ENCODE data around the gene LPCAT2.

Gene LPCAT2

DNA sequence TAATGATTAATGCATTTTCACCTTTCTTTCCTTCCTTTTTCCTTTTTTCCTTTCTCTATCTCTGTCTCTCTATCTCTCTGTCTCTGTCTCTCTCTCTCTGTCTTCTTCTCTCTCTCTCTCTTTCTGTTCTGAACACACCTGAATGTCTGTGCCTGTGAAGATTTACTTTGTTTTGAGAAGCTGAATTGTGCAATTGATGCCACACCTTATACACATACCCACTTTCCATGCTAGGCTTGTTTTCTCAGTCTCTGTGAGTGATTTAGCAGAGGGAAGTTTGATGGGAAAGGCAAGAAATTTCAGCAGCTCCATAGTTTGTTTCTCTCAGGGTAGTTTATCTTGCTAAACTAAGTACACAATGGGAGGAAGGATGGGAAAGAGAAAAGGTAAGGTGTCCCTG lies 48.3 kb downstream of the LPCAT2 start:
- DNase-seq = no peak

DNA sequence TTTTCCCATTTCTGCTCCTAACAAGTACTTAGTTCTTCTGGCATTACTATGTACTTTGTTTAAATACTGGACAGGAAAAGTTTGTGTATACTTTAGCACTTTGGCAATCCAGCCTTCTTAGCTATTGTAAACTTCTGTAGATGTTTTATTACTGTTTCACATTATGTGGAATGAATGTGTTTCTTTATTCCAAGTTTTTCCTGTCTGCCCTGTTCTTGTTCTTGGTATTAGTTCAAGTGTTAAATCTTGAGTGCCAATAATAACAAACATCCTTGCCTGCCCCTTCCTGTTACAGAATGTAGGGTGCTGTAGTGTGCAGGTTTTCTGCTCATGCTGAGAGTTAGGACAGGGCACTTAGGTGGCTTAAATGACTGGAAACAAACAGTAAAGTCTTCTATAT lies 50.4 kb downstream of the LPCAT2 start:
- DNase-seq = no peak

DNA sequence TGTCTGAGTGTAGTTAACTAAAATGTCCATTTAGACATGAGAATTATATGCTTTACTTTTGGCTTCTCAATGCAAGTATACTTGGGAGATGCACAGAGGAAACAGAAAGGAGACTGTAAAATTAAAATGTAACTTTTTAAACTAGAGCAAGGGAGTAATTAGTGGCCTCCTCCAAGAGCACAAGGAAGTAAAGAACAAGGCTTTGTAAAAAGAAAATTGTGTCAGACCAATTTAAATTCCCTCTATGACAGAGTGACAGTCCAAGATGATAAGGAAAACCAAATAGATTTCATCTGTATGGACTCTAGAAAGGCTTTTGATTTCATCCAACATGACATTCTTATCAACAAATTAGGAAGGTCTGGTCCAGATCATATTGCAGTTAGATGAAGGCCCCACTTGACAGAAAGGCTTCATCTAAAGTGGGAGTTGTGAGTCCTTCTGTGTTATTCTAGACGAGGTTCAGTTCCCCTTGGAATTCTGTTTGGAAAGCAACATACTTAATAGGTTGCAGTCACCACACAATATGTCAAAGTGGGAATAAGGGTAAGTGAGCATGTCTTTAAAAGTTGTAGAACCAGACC lies 51.2 kb downstream of the LPCAT2 start:
- no peak for DNase-seq

DNA sequence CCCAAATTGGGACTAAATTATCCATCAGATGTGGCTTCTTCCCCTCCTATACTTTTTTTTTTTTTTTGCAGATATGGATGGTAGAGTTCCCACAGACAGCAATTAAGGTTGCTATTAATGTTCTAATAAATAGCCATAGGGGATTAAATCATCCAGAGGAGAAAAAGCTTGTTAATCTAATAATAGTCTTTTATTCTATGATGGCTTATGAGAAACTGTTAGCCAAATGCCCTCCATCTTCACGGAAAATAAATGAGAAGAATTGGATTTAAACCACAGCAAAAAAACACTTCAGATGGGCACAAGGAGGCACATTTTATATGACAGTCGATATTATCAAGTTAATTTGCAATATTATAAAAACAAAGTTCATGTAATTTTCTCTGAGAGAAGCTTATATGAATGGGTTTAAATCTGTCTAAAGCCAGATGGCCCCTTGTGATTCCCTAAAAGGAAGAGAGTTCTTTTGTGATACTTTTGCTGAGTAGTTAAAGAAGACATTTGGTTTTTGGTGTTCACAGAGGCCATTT lies 52.5 kb downstream of the LPCAT2 start:
- DNase-seq = no peak

DNA sequence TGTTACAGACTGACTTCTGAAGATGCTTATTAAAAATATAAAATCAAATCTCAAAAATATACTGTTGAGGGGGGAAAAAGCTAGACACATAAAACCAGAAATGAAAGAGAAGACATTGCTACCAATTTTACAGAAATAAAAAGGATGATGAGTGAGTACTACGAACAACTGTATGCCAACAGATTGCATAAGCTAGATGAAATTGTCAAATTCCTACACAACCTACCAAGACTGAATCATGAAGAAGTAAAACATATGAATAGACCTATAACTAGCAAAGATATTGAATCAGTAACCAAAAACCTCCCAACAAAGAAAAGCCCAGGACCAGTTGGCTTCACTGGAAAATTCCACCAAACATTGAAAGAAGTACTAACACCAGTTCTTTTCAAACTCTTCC lies 54.1 kb downstream of the LPCAT2 start:
- no peak for DNase-seq

DNA sequence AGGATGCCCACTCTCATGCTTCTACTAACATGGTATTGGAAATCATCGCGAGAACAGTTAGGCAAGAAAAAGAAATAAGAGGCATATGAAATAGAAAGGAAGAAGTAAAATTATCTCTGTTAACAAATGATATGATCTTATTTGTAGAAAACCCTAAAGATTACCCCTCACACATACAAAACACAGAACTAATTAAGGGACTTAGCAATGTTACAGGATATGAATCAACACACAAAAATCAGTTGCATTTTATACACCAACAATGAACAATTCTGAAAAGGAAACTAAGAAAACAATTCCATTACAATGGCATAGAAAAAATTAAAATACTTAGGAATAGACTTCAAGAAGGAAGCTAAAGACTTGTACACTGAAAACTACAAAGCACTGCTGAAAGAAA lies 54.9 kb downstream of the LPCAT2 start:
- no peak for DNase-seq

DNA sequence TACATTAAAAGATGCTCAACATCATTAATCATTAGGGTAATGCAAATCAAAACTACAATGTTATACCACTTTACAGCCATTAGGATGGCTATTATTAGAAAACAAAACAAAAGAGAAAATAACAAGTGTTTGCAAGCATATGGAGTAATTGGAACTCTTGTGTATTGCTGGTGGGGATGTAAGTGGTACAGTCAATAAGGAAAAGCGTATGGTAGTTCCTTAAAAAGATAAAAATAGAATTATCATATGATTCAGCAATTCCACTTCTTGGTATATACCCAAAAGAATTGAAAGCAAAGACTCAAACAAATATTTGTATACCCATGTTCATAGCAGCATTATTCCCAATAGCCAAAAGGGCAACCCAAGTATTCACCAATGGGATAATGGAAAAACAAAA lies 56.2 kb downstream of the LPCAT2 start:
- no peak for DNase-seq

DNA sequence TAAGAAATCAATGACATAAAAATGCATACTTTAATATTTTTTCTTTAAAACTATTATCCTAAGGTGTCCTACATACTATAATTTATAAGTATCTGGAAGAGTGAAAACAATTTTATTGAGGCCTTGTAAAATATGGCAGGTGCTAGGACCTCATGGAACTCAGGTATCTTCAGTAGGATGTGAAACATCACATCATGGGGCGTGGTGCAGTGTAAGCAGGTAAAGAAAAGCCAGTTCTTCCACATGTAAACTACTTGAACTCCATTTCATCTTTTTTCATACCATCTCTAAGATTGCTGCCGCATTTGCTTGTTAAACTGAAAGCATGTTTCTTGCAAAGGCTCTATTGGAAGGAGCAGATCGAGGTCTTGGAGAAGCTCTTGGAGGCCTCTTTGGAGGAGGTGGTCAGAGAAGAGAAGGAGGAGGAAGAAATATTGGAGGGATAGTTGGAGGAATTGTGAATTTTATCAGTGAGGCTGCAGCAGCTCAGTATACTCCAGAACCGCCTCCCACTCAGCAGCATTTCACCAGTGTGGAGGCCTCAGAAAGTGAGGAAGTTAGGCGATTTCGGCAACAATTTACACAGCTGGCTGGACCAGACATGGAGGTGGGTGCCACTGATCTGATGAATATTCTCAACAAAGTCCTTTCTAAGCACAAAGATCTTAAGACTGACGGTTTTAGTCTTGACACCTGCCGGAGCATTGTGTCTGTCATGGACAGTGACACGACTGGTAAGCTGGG lies 57.7 kb downstream of the LPCAT2 start, which contains the start of gene CAPNS2:
Gene CAPNS2 (plus strand): TSS at position 253 of the 744 bp plus-strand sequence. CDS start 73 bp downstream, at position 326.
- no peak for DNase-seq

DNA sequence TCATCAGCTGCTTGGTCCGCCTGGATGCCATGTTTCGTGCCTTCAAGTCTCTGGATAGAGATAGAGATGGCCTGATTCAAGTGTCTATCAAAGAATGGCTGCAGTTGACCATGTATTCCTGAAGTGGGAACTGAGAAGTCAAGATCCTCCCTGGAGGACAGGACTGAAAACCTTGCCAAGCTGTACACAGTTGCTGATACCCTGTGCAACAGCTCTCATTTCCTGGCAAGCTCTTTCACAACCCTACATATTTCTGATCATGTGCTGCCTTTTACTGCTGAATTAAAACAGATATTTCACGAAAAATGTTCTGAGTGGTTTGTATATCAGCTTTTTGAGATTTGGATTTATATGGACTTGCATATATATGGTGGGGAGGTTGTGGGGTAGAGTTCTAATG lies 58.5 kb downstream of the LPCAT2 start:
- no peak for DNase-seq

DNA sequence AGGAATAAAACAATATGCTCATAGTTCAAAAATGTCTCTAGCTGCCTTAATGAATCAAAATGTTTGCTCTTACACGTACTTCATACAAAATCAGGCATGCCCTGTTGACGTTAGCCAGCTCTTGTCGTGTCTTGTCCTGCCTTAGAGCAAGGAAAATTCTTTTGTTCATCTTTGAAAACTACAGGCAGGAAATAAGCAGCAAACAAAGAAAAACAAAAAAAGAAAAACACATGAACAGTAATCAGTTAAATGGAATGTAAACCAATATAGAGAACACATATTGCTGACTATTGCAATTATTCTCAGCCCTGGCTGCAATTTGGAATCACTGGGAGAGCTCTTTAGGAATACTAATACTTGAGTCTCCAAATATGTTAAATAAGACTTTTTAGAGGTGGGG lies 59.3 kb downstream of the LPCAT2 start:
- DNase-seq = peak; percentile 17

DNA sequence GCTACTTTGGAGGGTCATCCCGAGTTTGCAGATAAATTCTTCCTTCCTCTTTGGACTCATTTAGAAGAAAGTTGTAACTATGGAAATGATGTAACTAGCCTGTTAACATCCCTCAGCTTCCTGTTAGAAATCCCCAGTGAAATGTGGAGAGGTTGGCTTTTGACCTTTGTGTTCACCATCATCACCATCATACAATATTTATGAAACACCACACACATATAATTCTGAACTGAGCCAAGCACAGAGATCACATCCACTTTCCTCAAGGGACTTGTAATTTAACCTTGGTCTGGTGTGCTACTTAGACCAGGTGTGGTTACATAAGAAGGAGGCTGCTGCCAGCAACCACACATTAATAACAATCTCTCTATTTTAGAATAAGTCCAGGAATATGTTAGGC lies 60.2 kb downstream of the LPCAT2 start:
- peak; percentile 36 for DNase-seq

DNA sequence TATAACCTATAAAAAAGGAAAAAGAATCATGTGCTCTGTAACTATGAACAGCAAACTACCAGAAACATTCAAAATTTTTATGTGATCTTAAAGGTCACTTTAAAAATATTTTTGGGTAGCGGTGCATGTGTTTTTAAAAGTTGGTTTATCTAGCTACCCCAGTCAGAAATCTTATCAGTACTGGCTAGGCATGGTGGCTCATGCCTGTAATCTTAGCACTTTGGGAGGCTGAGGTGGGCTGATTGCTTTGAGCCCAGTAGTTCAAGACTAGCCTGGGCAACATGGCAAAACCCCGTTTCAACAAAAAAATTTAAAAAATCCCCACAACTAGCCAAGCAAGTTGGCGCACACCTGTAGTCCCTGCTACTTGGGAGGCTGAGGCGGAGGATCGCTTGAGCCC lies 61.3 kb downstream of the LPCAT2 start:
- no peak for DNase-seq

DNA sequence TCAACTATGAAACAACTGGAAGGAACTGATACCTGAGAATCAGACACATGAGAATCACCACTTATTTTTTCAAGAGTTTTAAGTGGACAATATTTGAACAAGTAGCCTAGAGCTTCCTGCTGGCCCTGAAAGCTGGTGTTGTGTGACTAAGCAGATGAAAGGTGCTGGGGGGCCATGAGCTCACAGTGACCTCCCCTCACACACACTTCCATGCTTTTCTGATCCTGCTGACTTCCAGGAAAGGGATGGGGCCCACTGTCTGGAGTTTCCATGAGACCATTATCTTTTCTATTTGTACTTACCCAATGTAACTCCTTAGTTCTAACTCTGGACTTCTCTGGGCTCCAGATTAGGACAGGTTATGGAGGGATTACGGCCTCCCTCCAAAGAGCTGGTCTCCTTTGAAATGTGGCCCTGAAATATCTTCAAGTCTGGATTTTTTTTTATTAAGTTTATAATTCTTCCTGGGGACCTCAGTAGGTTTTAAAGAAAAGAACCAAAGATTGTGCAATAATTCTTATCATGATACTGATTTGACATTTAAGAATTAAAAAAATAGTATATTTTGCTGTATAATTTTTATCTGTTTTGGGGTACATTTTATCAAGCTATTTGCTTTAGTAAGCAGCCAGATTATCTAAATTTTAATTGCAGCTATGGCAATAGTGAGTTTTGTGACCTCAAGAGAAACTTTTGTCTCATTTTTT lies 62.5 kb downstream of the LPCAT2 start:
- no peak for DNase-seq

DNA sequence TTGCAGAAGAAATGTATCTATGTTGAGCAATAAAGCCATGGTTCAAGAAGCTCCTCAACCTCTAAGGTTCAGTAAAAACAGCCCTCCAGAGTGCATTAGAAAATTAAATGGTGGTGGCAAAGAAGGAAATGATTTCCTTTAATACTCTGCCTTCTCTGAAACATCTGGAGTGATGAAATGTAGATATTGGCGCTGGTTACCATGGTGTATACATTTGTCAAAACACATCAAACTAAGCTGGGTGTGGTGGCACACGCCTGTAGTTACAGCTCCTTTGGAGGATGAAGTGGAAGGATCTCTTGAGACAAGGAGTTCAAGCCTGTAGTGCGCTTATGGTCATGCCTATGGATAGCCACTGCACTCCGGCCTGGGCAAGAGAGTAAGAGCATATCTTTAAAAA lies 63.6 kb downstream of the LPCAT2 start:
- DNase-seq = no peak

DNA sequence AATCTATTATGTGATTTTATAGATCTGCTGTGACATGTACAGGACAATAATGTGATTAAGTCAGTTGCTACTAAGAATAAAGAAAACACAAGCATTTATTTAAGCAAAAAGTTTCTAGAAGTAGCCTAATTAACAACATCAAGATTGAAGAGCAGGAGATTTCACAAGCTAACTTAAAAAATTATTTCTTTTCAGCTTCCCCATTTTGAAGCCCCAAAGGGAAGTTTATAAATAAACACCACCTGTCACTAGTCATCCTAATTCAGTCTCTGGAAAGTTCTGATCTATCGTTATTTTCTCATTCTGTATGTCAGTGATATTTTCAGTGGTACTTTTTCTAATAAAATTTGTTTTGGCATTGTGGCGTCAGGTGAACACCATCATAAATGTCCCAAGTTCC lies 65.9 kb downstream of the LPCAT2 start:
- DNase-seq = no peak

DNA sequence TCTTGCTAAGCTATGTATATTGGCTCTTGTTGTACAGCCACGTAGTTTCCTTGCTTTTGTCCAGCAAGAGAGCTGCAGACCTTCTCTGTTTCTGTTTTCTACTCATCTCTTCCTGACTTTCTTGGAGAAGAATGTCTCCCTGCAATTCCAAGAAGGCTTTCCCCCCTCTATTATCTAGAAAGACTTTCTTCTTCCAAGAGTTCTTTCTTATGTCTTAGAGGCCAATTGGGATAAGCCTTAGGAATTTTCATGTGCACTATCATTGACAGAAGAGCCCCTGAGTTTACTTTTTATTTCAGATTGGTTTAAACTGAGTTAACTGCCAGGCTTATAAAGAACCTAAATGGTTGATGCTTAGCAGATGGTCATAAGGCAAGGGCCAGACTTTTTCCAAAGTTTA lies 66.6 kb downstream of the LPCAT2 start:
- no peak for DNase-seq

DNA sequence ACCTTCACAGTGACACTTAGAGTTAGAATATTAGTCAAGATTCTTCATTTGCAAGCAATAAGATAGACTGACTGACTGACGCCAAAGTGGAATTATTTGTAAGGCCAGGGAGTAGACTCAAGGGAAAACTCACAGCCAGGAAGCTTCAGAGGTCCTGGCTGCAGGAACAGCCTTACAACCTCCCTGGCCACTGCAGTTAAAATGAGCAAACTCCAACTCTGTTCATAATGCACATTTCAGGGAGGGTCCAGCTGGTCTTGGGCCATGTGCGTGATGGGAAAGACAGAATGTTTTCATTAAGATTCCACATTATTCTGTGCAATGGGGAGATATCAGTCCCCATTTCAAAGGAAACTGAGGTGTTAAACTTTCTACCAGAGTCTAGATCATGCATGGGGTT lies 67.5 kb downstream of the LPCAT2 start:
- no peak for DNase-seq

DNA sequence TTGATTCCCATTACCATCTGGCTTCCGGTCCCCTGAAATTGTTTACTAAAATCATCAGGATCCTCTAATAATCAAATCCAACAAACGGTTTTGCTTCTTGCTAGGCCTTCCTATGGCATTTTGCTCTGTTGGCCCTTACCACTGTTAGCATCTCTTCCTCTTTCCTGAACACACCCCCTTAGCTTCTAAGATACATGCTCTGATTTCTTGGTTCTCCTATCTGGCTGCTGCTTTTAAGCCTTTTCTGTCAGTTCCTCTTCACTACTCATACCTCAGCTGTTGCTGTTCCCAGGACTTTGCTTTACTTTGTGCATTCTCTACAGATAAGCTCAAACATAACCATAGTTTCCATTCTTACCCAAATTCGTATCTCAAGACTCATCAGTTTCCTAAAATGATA lies 69.0 kb downstream of the LPCAT2 start:
- DNase-seq = no peak

DNA sequence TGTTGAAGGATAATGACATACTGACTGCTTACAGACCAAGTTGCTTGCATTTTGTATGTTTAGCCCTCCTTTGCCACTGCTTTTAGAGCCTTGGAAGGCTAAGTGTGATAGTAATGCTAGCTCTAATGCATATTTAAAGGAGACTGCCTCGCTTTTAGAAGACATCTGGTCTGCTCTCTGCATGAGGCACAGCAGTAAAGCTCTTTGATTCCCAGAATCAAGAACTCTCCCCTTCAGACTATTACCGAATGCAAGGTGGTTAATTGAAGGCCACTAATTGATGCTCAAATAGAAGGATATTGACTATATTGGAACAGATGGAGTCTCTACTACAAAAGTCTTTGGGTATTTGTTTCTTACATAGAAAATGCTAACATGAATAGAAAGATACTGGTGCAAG lies 76.8 kb downstream of the LPCAT2 start:
- DNase-seq = no peak

DNA sequence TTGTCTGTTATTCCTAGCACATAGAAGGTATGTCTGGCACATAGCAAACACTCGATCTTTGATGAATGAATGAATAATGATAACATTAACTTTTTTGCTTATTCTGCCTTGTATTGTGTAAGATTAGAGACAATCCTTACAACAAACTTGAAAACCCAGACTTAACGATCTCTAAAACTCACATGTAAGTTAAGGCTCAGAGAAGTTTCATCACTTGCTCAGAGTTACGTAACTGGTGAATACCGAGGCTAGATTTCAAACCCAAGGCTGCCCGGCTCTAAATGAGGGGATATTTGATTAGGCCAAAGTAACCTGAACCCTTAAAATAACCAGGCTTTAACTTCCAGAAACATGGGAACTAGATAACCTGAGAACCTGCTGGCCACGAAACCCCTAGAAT lies 79.9 kb downstream of the LPCAT2 start:
- DNase-seq = no peak

DNA sequence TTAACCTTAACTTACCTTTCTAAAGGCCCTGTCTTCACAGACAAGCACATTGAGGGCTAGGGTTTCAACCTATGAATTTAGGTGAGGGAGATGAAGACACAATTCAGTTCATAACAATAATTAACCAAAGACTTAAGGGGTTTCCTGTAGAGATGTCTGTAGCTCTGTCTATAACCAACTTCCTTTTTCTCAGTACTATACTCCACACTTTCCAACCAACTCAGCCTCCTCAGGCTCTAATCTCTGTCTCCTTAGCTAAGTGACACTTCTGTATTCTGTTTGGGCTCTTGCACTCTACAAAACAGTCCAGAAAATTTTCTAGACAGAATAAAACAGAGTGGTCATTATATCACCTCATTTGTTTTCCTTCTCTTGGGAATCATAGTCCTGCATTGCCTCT lies 83.4 kb downstream of the LPCAT2 start:
- no peak for DNase-seq

DNA sequence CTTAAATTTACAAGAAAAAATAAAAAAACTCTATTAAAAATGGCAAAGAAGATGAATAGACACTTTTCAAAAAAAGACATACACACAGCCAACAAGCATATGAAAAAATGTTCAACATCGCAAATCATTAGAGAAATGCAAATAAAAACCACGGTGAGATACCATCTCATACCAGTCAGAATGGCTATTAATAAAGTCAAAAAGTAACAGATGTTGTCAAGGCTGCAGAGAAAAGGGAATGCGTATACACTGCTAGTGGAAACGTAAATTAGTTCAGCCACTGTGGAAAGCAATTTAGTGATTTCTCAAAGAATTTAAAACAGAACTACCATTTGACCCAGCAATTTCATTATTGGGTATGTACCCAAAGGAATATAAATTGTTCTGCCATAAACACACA lies 89.1 kb downstream of the LPCAT2 start:
- no peak for DNase-seq

DNA sequence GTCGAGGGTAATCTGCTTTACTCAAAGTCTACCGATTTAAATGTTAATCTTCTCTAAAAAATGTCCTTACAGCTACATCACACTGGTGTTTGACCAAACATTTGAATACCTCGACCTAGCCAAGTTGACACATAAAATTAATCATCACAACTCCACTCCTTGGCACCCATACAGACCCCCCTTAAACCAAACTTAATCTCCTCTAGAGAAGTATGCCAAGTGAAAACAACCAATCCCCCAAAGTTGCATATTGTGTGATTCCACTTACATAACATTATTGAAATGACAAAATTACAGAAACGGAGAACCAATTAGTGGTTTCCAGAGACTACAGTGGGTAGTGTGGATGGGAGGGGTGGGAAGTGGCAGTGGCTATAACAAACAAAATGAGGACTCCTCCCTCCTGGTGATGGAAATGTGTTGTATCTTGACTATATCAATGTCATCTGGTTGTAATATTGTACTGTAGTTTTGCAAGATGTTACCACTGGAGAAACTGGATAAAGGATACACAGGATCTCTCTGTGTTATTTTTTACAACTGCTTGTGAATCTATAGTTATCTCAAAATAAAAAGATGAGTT lies 97.0 kb downstream of the LPCAT2 start:
- DNase-seq = no peak

Measured in DMS79 treated with DMSO at 0.1 percent for 48 hours (cell line).